ENCODE results near the gene PLPP4. TPM values are rescaled to one million over a fixed set of nuclear protein-coding genes. Genes with fewer than 3 reads are reported as not detected.

The PLPP4 gene
- total RNA-seq, 1 experiment from 2014 or later, result not detected

- CTCF ChIA-PET, result no interaction called here
- no peaks in the 10 kb centered on the region for H3K4me1 Mint-ChIP-seq (ENCODE audit: low read depth, unreplicated experiment)
- peaks cover 5% of the 10 kb centered on the region for H3K36me3 Mint-ChIP-seq (ENCODE audit: insufficient read depth, unreplicated experiment)
- H3K4me3 Mint-ChIP-seq (ENCODE audit: low read depth, unreplicated experiment), result peak overlapping the region; percentile 77
- peaks cover 67% of the 10 kb centered on the region for H3K27me3 Mint-ChIP-seq (ENCODE audit: unreplicated experiment)
- BruUV-seq (replicated peaks), result no TSS peak
- no peak for DNase-seq
- no peak overlapping the region for H3K27ac Mint-ChIP-seq (ENCODE audit: unreplicated experiment)
- no peak for TF ChIP-seq CTCF (IDR thresholded peaks at IDR 0.05; ENCODE audit: unreplicated experiment)
- no peaks in the 10 kb centered on the region for H3K9me3 Mint-ChIP-seq (ENCODE audit: low read depth, unreplicated experiment)
- intact Hi-C loops (cut with micrococcal nuclease; ENCODE audit: unreplicated experiment), result no loop called here
Measured at GRCh38 chr10:120458432-120458831, 1.4 kb downstream of the PLPP4 start.

GRCh38 chr10:120459185-120459584 is 2.2 kb downstream of the PLPP4 start:
- DNase-seq, result no peak
- H3K27ac Mint-ChIP-seq (ENCODE audit: unreplicated experiment), result no peak overlapping the region
- CTCF ChIA-PET, result no interaction called here
- H3K4me1 Mint-ChIP-seq (ENCODE audit: low read depth, unreplicated experiment), result no peaks in the 10 kb centered on the region
- H3K27me3 Mint-ChIP-seq (ENCODE audit: unreplicated experiment), result peaks cover 59% of the 10 kb centered on the region
- intact Hi-C loops (cut with micrococcal nuclease; ENCODE audit: unreplicated experiment), result no loop called here
- no peak overlapping the region for H3K4me3 Mint-ChIP-seq (ENCODE audit: low read depth, unreplicated experiment)
- no peak for TF ChIP-seq CTCF (IDR thresholded peaks at IDR 0.05; ENCODE audit: unreplicated experiment)
- BruUV-seq (replicated peaks), result no TSS peak
- peaks cover 5% of the 10 kb centered on the region for H3K36me3 Mint-ChIP-seq (ENCODE audit: insufficient read depth, unreplicated experiment)
- no peaks in the 10 kb centered on the region for H3K9me3 Mint-ChIP-seq (ENCODE audit: low read depth, unreplicated experiment)

- H3K4me1 Mint-ChIP-seq (ENCODE audit: low read depth, unreplicated experiment), result no peaks in the 10 kb centered on the region
- no peak for TF ChIP-seq CTCF (IDR thresholded peaks at IDR 0.05; ENCODE audit: unreplicated experiment)
- no TSS peak for BruUV-seq (replicated peaks)
- H3K36me3 Mint-ChIP-seq (ENCODE audit: insufficient read depth, unreplicated experiment), result peaks cover 5% of the 10 kb centered on the region
- intact Hi-C loops (cut with micrococcal nuclease; ENCODE audit: unreplicated experiment), result no loop called here
- no peaks in the 10 kb centered on the region for H3K9me3 Mint-ChIP-seq (ENCODE audit: low read depth, unreplicated experiment)
- peaks cover 50% of the 10 kb centered on the region for H3K27me3 Mint-ChIP-seq (ENCODE audit: unreplicated experiment)
- H3K27ac Mint-ChIP-seq (ENCODE audit: unreplicated experiment), result no peak overlapping the region
- no peak overlapping the region for H3K4me3 Mint-ChIP-seq (ENCODE audit: low read depth, unreplicated experiment)
- DNase-seq, result no peak
- CTCF ChIA-PET, result no interaction called here
Measured at GRCh38 chr10:120460186-120460585, 3.2 kb downstream of the PLPP4 start.

- Mint-ChIP-seq H3K4me1 (ENCODE audit: low read depth, unreplicated experiment) (no peaks in the 10 kb centered on the region), H3K4me3 (ENCODE audit: low read depth, unreplicated experiment) (no peak overlapping the region), H3K27me3 (ENCODE audit: unreplicated experiment) (peaks cover 44% of the 10 kb centered on the region), H3K36me3 (ENCODE audit: insufficient read depth, unreplicated experiment) (peaks cover 5% of the 10 kb centered on the region), H3K9me3 (ENCODE audit: low read depth, unreplicated experiment) (no peaks in the 10 kb centered on the region), H3K27ac (ENCODE audit: unreplicated experiment) (no peak overlapping the region)
- TF ChIP-seq CTCF (IDR thresholded peaks at IDR 0.05; ENCODE audit: unreplicated experiment), result no peak
- CTCF ChIA-PET, result no interaction called here
- DNase-seq, result no peak
- intact Hi-C loops (cut with micrococcal nuclease; ENCODE audit: unreplicated experiment), result no loop called here
- no TSS peak for BruUV-seq (replicated peaks)
Measured at GRCh38 chr10:120460776-120461175, 3.7 kb downstream of the PLPP4 start.
